ENCODE measurements around the gene NRG2. TPM values are rescaled to one million over a fixed set of nuclear protein-coding genes. Genes with fewer than 3 reads are reported as not detected.

The NRG2 gene
- polyA plus RNA-seq, 1 of the 3 experiments (the other 2 are of a cell fraction), result 3.7 TPM

GRCh38 chr5:140039561-140039960 lies 3.5 kb downstream of the NRG2 start:
- H2AFZ ChIP-seq (ENCODE audit: low read depth), result 0 out of 2 replicates have a peak overlapping the region, but pooled peaks have one; percentile 93
- 0 out of 2 replicates have a peak, but pooled peaks cover under 1% of the 10 kb centered on the region for H3K27me3 ChIP-seq (ENCODE audit: insufficient read depth)
- H3K4me3 ChIP-seq (ENCODE audit: low read depth in 2 of 2, low read length in 1 of 2), result no peak overlapping the region
- H3K4me1 ChIP-seq (ENCODE audit: control insufficient read depth in 1 of 2, insufficient read depth in 2 of 2, low read depth in 1 of 2, low read length in 1 of 2), result peaks cover 0 to 37% of the 10 kb centered on the region in 2 experiments; a peak in 2 of 4 replicates
- H3F3A ChIP-seq (replicated peaks; ENCODE audit: insufficient read depth), result peaks cover 14% of the 10 kb centered on the region
- H3K36me3 ChIP-seq (replicated peaks in 1 of 2; ENCODE audit: control insufficient read depth in 1 of 2, insufficient read depth in 2 of 2, low read length in 1 of 2), result no peaks in the 10 kb centered on the region
- H3K79me2 ChIP-seq (ENCODE audit: insufficient read depth), result peaks cover 5% of the 10 kb centered on the region; the same call in 1 of the 2 replicates
- H3K27ac ChIP-seq (ENCODE audit: low read depth in 2 of 2, low read length in 1 of 2), result peak overlapping the region in 1 of 2 experiments; percentile 89; a peak in 2 of 4 replicates
- TF ChIP-seq NFIC (IDR thresholded peaks at IDR 0.05; ENCODE audit: borderline replicate concordance) (no peak), SMC3 (IDR thresholded peaks at IDR 0.05; ENCODE audit: low read depth, low read length) (no peak), GABPA (IDR thresholded peaks at IDR 0.05; ENCODE audit: low read depth) (no peak), NRF1 (IDR thresholded peaks at IDR 0.05; ENCODE audit: low read depth, low read length) (no peak), IRF3 (IDR thresholded peaks at IDR 0.05; ENCODE audit: low read depth, low read length) (no peak), ZBTB33 (IDR thresholded peaks at IDR 0.05; ENCODE audit: borderline replicate concordance, low read depth) (no peak), RCOR1 (IDR thresholded peaks at IDR 0.05; ENCODE audit: low read length) (no peak), RAD21 (IDR thresholded peaks at IDR 0.05; ENCODE audit: low read length) (no peak), USF2 (IDR thresholded peaks at IDR 0.05; ENCODE audit: borderline replicate concordance, low read depth, low read length) (no peak), RFX5 (IDR thresholded peaks at IDR 0.05; ENCODE audit: low read length) (no peak), EP300 (IDR thresholded peaks at IDR 0.05; ENCODE audit: borderline replicate concordance in 1 of 2, low read depth in 1 of 2, low read length in 1 of 2) (no peak)
- no peaks in the 10 kb centered on the region for H4K20me1 ChIP-seq (ENCODE audit: insufficient read depth)
- ChIA-PET POLR2A (no interaction called here), CTCF (interaction anchor here (1.0 to 4.6 kb wide), 5 partner anchors 14 to 264 kb away, joined by 3 to 58 read pairs (median 5); no protein-coding TSS in a partner anchor)
- peak overlapping the region; percentile 96 for H3K4me2 ChIP-seq
- no peaks in the 10 kb centered on the region for H3K9me2 ChIP-seq
- DNase-seq, result no peak
- no peak overlapping the region for H3K9ac ChIP-seq
- 85% methylated on average over 4 of the region's 4 CpGs for WGBS (ENCODE audit: low lambda C conversion rate)
- no peaks in the 10 kb centered on the region for H3K9me3 ChIP-seq

- peak overlapping the region; percentile 93 for H2AFZ ChIP-seq (ENCODE audit: low read depth)
- CTCF ChIA-PET, result interaction anchor here (0.8 to 4.6 kb wide), 5 partner anchors 23 to 273 kb away, joined by 3 to 58 read pairs (median 3); no protein-coding TSS in a partner anchor
- no peaks in the 10 kb centered on the region for H3K9me2 ChIP-seq
- H3K4me2 ChIP-seq, result peak overlapping the region; percentile 96
- 5% methylated on average over 7 of the region's 7 CpGs for WGBS (ENCODE audit: low lambda C conversion rate)
- H3K27me3 ChIP-seq (ENCODE audit: insufficient read depth), result no peaks in the 10 kb centered on the region
- H3F3A ChIP-seq (replicated peaks; ENCODE audit: insufficient read depth), result peaks cover 14% of the 10 kb centered on the region
- H4K20me1 ChIP-seq (ENCODE audit: insufficient read depth), result no peaks in the 10 kb centered on the region
- H3K4me3 ChIP-seq (ENCODE audit: low read depth in 2 of 2, low read length in 1 of 2), result peak overlapping the region; percentile 56 to 72
- H3K27ac ChIP-seq (ENCODE audit: low read depth in 2 of 2, low read length in 1 of 2), result peak overlapping the region; percentile 65 to 89; a peak in 3 of 4 replicates
- TF ChIP-seq EP300 (IDR thresholded peaks at IDR 0.05; ENCODE audit: borderline replicate concordance in 1 of 2, low read depth in 1 of 2, low read length in 1 of 2), result peak in 1 of 2 experiments; percentile 38; a peak in 1 of 4 replicates
- TF ChIP-seq MXI1 (IDR thresholded peaks at IDR 0.05; ENCODE audit: low read depth, low read length), result peak; percentile 76; the same call in 1 of the 2 replicates
- TF ChIP-seq RCOR1 (IDR thresholded peaks at IDR 0.05; ENCODE audit: low read length), result peak; percentile 46; the same call in 1 of the 2 replicates
- no peak for TF ChIP-seq SMC3 (IDR thresholded peaks at IDR 0.05; ENCODE audit: low read depth, low read length)
- H3K9ac ChIP-seq, result peak overlapping the region; percentile 65
- H3K36me3 ChIP-seq (replicated peaks in 1 of 2; ENCODE audit: control insufficient read depth in 1 of 2, insufficient read depth in 2 of 2, low read length in 1 of 2), result no peaks in the 10 kb centered on the region
- H3K9me3 ChIP-seq, result no peaks in the 10 kb centered on the region
- POLR2A ChIA-PET, result interaction anchor here (0.7 kb wide), 1 partner anchor 58 kb away, joined by 3 read pairs; no protein-coding TSS in a partner anchor
- peaks cover 0 to 31% of the 10 kb centered on the region in 2 experiments; a peak in 2 of 4 replicates for H3K4me1 ChIP-seq (ENCODE audit: control insufficient read depth in 1 of 2, insufficient read depth in 2 of 2, low read depth in 1 of 2, low read length in 1 of 2)
- H3K79me2 ChIP-seq (ENCODE audit: insufficient read depth), result peaks cover 5% of the 10 kb centered on the region; the same call in 1 of the 2 replicates
- peak; percentile 62 for DNase-seq
Observed at GRCh38 chr5:140038373-140038957, 4.6 kb downstream of the NRG2 start.
